GM18867 (cell line): ENCODE measurements around the gene RAD51AP1.

Experiments used
- ATAC-seq: cut with Tn5 transposase; IDR thresholded peaks from one replicate; pipeline ENCODE4 v1.9.1; 2021; ENCODE audit warnings: mild to moderate bottlenecking, moderate library complexity; ENCODE audit not compliant: unreplicated experiment

The RAD51AP1 gene

DNA sequence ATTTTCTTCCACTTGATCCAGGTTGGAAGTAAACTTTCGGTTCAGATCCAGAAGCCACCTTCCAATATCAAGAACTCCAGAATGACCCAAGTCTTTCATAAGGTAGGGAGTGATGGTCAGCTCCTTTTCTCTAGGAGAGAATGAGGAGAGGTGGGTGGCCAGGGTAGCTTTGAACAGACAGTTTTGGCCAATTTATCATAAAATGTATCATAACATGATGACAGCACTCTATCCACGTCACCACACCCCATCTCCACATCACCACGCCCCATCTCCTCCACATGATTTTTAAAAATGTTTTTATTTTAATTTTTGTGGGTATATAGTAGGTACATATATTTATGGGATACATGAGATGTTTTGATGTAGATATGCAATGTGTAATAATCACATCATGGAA is 50.2 kb downstream of the RAD51AP1 start:
- no peak for ATAC-seq

GRCh38 chr12:4589941-4590340 is 51.3 kb downstream of the RAD51AP1 start:
- no peak for ATAC-seq

DNA sequence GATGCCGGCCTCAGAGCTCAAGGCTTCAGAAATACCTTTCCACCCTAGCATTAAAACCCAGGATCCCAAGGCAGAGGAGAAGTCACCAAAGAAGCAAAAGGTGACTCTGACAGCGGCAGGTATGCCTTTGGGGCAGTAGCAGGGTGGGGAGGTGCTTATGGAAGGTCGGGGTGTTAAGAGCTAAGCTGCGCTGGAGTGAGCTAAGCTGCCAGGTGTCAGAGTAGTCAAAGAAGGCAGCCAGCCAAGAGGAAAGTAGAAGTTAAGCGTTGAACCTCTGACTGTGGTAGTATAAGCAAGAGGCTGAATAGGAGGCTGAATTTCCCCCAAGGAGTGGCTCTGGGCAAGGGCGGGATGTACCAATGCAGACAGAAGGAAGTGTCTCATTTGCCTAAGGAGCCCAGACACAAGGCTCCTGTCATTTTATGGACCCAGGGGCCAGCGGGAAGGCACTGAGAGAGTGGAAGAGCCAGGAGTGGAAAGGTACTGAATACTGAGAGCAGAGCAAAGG is 52.5 kb downstream of the RAD51AP1 start:
- no peak for ATAC-seq

GRCh38 chr12:4595881-4596280 is 57.2 kb downstream of the RAD51AP1 start:
- no peak for ATAC-seq

DNA sequence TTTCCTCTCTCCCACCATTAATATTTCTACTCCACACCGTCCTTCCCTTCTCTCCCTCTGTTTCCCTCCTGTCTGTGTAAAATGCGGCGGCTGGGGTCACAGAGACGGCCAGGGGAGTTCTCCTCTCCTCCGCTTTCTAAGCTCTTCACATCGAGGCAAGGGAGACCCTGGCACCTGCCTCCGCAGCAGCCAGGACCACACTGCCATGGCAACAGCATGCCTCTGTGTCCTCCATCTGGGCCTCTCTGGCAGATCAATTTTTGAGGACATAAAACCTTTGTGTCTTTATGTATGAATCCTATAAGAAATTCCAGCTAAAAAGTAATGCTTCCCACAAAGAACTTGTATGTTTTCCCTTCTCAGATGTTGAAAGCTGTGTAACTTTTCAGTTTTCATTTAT is 64.7 kb downstream of the RAD51AP1 start:
- ATAC-seq: no peak

DNA sequence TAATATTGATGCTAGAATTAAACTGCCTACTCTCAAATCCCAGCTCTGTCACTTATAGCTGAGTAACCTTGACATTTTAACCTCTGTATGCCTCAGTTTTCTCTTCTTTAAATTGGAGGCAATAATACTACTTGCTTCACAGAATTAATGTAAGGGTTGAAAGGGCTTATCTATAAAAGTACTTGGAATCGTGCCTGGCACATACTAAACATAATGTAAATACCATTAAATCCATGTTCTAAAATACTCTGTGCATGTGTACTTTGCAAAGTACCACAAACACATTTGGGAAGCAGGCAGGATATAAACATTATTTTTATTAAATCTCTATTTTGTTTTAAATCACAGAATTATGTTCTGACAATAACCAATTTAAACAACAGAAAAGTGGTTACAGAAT is 65.3 kb downstream of the RAD51AP1 start:
- no peak for ATAC-seq

DNA sequence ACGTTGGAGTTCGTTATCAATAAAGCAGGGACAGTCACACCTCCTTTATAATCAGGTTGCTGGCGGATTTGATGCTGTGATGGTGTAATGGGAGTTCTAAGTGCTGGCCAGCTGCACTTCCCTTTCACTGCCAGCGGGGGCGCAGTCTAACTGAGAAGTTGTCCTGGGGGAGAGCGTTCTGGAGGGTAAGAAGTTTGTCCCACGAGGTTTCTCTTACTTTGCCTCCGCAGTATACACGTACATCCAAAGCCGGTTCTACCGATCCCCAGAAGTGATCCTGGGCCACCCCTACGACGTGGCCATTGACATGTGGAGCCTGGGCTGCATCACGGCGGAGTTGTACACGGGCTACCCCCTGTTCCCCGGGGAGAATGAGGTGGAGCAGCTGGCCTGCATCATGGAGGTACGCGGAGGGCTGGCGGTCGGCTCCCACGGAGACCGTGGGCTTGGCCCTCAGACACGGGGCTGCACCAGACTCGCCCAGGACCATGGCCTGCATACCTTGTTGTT is 66.0 kb downstream of the RAD51AP1 start:
- peak; percentile 93 for ATAC-seq

- ATAC-seq: no peak
These were observed 68.4 kb downstream of the RAD51AP1 start for GRCh38 chr12:4607056-4607455.

DNA sequence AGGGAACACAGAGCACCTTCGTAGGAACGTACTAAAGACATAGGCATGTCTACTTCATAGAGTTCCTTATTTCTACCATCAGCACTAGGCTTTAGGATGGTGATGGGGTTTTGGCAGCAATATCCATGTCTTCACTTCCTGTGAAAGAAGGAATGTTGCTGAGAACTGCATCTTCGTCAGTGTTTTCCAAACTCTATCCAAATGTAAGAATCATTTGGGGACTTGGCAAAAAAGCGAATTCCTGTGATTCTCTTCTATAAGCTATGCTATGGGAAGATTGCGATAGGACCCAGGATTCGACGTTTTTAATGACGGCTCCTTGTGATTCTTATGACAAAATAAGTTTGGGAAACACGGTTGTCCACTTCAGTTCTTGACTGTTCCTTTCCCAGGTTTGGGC is 70.4 kb downstream of the RAD51AP1 start:
- no peak for ATAC-seq
